Activated CD4-positive, alpha-beta T cell treated with anti-CD3 and anti-CD28 coated beads for 24 hours (primary cell): Measurements from ENCODE around the gene KIF21B.
"Not testable (repeated sequence)": the region's sequence is repeated elsewhere in the genome, so short reads cannot be mapped to it uniquely, and the experiment has no call there.

Experiments used
- DNase-seq, 2 donors: peaks; one replicate each; pipeline ENCODE4 v3.0.0-alpha.2; 2020; ENCODE audit warnings: low read depth in 2 of 2

KIF21B gene

GRCh38 chr1:200972985-200973742 is 50.4 kb downstream of the KIF21B start:
- DNase-seq: no peak

GRCh38 chr1:200971955-200972711 is 51.4 kb downstream of the KIF21B start:
- peak; percentile 43 to 57 for DNase-seq

- no peak for DNase-seq
These were observed 52.0 kb downstream of the KIF21B start for GRCh38 chr1:200971428-200971903.

- no peak for DNase-seq
These were observed 52.6 kb downstream of the KIF21B start for GRCh38 chr1:200970771-200971427.

- DNase-seq: no peak
These were observed 53.6 kb downstream of the KIF21B start for GRCh38 chr1:200969726-200970561.

- DNase-seq: no peak
These were observed 54.8 kb downstream of the KIF21B start for GRCh38 chr1:200968469-200969410.

GRCh38 chr1:200967693-200968468 is 55.6 kb downstream of the KIF21B start:
- no peak for DNase-seq

- no peak for DNase-seq
These were observed 56.6 kb downstream of the KIF21B start for GRCh38 chr1:200966934-200967333.

- DNase-seq: no peak
These were observed 58.3 kb downstream of the KIF21B start for GRCh38 chr1:200965111-200965805.

- not testable (repeated sequence) for DNase-seq
These were observed 59.6 kb downstream of the KIF21B start for GRCh38 chr1:200963888-200964287.

GRCh38 chr1:200963076-200963475 is 60.4 kb downstream of the KIF21B start:
- DNase-seq: no peak

GRCh38 chr1:200962631-200963030 is 60.9 kb downstream of the KIF21B start:
- DNase-seq: no peak

- not testable (repeated sequence) for DNase-seq
These were observed 61.4 kb downstream of the KIF21B start for GRCh38 chr1:200962151-200962550.

GRCh38 chr1:200960948-200961340 is 62.6 kb downstream of the KIF21B start:
- no peak for DNase-seq

GRCh38 chr1:200960236-200960947 is 63.1 kb downstream of the KIF21B start:
- no peak for DNase-seq

- no peak for DNase-seq
These were observed 64.0 kb downstream of the KIF21B start for GRCh38 chr1:200959411-200959921.

GRCh38 chr1:200958597-200958996 is 64.9 kb downstream of the KIF21B start:
- no peak for DNase-seq

GRCh38 chr1:200954434-200954833 is 69.1 kb downstream of the KIF21B start:
- no peak for DNase-seq
